H1 (cell line): Measurements from ENCODE around the gene MAGI1. TPM values are rescaled to one million over a fixed set of nuclear protein-coding genes. Genes with fewer than 3 reads are reported as not detected.

Source experiments
- CTCF ChIA-PET: fragments of 300-600 bp; sonication (Branson Sonifier 250); formaldehyde crosslinking; loops from one replicate; lab custom pipeline; 2021; ENCODE audit not compliant: partially characterized antibody; lab: Charles Lee
- POLR2A ChIA-PET: fragments of 300-600 bp; sonication (Branson Sonifier 250); formaldehyde crosslinking; loops from one replicate; lab custom pipeline; 2021; ENCODE audit warnings: inconsistent platforms; ENCODE audit not compliant: partially characterized antibody; lab: Charles Lee
- DNase-seq, 2 experiments: peaks; one replicate each; pipeline versions ENCODE4 v3.0.0 to v3.0.0-alpha.2; 2010 to 2022; ENCODE audit warnings: low spot score in 2 of 2, low read depth in 1 of 2, mixed read lengths in 1 of 2
- FAIRE-seq: peaks from 2 replicates; lab custom pipeline; 2011; peaks lifted over from hg19 to GRCh38; lab: Jason Lieb, UNC
- H2AFZ ChIP-seq: 2 replicates; pipeline ENCODE4 v1.8.1; 2012; ENCODE audit warnings: low read length, inconsistent platforms
- H2AK5ac ChIP-seq: 2 replicates; pipeline ENCODE4 v1.6.1; 2013; ENCODE audit warnings: low read depth, low read length
- H2BK120ac ChIP-seq: replicated peaks from 2 replicates; pipeline ENCODE3; 2013; ENCODE audit warnings: low read depth, low read length, inconsistent platforms
- H2BK12ac ChIP-seq: 2 replicates; pipeline ENCODE4 v1.6.1; 2013; ENCODE audit warnings: low read depth, low read length
- H2BK15ac ChIP-seq: 2 replicates; pipeline ENCODE4 v1.6.1; 2013; ENCODE audit warnings: low read length
- H2BK20ac ChIP-seq: 2 replicates; pipeline ENCODE4 v1.6.1; 2013; ENCODE audit warnings: low read length
- H2BK5ac ChIP-seq: 2 replicates; pipeline ENCODE4 v1.6.1; 2013; ENCODE audit warnings: low read depth, low read length
- H3K14ac ChIP-seq: 2 replicates; pipeline ENCODE4 v1.6.1; 2013; ENCODE audit warnings: inconsistent platforms; ENCODE audit not compliant: insufficient read length
- H3K18ac ChIP-seq: 2 replicates; pipeline ENCODE4 v1.6.1; 2013; ENCODE audit warnings: low read length; ENCODE audit errors: extremely low read depth
- H3K23ac ChIP-seq: 2 replicates; pipeline ENCODE4 v1.6.1; 2013; ENCODE audit warnings: inconsistent platforms; ENCODE audit not compliant: insufficient read length
- H3K23me2 ChIP-seq: 2 replicates; pipeline ENCODE4 v1.6.1; 2013; ENCODE audit warnings: low read depth, low read length
- H3K27ac ChIP-seq: 2 replicates; pipeline ENCODE4 v1.6.1; 2011; ENCODE audit warnings: low read depth, low read length, inconsistent platforms
- H3K27me3 ChIP-seq, 4 experiments: replicated peaks in 1 of 4; 1 replicate in 1 of 4; 2 replicates in 3 of 4; pipeline versions ENCODE4 v1.6.1 to v1.8.1; 2011 to 2013; ENCODE audit warnings: low read length in 3 of 4, mild to moderate bottlenecking in 3 of 4, inconsistent platforms in 2 of 4, mixed read lengths in 2 of 4, moderate library complexity in 1 of 4; ENCODE audit not compliant: control insufficient read depth in 3 of 4, insufficient read depth in 3 of 4; ENCODE audit errors: extremely low read depth in 1 of 4
- H3K36me3 ChIP-seq, 4 experiments: 2 replicates each; pipeline versions ENCODE4 v1.6.1 to v1.8.1; 2011 to 2013; ENCODE audit warnings: mild to moderate bottlenecking in 4 of 4, low read length in 3 of 4, moderate library complexity in 2 of 4, control low read depth in 1 of 4, inconsistent platforms in 1 of 4; ENCODE audit not compliant: insufficient read depth in 4 of 4, control insufficient read depth in 2 of 4
- H3K4ac ChIP-seq: replicated peaks from 2 replicates; pipeline ENCODE3; 2013; ENCODE audit warnings: low read length, low read depth, mixed read lengths, inconsistent platforms; ENCODE audit not compliant: insufficient read length
- H3K4me1 ChIP-seq, 4 experiments: replicated peaks in 1 of 4; 1 replicate in 1 of 4; 2 replicates in 3 of 4; pipeline versions ENCODE4 v1.6.1 to v1.8.1; 2011 to 2013; ENCODE audit warnings: low read length in 3 of 4, inconsistent platforms in 2 of 4, mixed read lengths in 1 of 4; ENCODE audit not compliant: insufficient read depth in 4 of 4, control insufficient read depth in 3 of 4
- H3K4me2 ChIP-seq, 2 experiments: 2 replicates each; pipeline versions ENCODE4 v1.6.1 to v1.8.1; 2011 to 2013; ENCODE audit warnings: low read depth in 2 of 2, low read length in 2 of 2, control low read depth in 1 of 2, inconsistent platforms in 1 of 2, mild to moderate bottlenecking in 1 of 2; ENCODE audit not compliant: insufficient read depth in 1 of 2
- H3K4me3 ChIP-seq, 4 experiments: fragments of 200-600, 300-600 bp in 1 of 4; sonication (generic), shearing (Covaris generic), sonication (Bioruptor Twin) in 1 of 4; 2 replicates each; pipeline versions ENCODE4 v1.5.1 to v1.8.1; 2011 to 2016; ENCODE audit warnings: low read length in 4 of 4, low read depth in 3 of 4, control low read depth in 2 of 4, inconsistent platforms in 2 of 4, mild to moderate bottlenecking in 2 of 4, mixed read lengths in 1 of 4, moderate library complexity in 1 of 4; ENCODE audit not compliant: insufficient read depth in 2 of 4; ENCODE audit errors: extremely low read depth in 1 of 4
- H3K56ac ChIP-seq: replicated peaks from 2 replicates; pipeline ENCODE3; 2013; ENCODE audit warnings: low read depth, mild to moderate bottlenecking, mixed read lengths, low read length, inconsistent platforms; ENCODE audit not compliant: insufficient read length
- H3K79me1 ChIP-seq: 2 replicates; pipeline ENCODE4 v1.6.1; 2013; ENCODE audit warnings: low read depth, low read length, control low read depth
- H3K79me2 ChIP-seq, 2 experiments: 2 replicates each; pipeline versions ENCODE4 v1.6.1 to v1.8.1; 2012 to 2013; ENCODE audit warnings: low read length in 2 of 2, mild to moderate bottlenecking in 2 of 2, inconsistent platforms in 1 of 2; ENCODE audit not compliant: insufficient read depth in 2 of 2, control insufficient read depth in 1 of 2
- H3K9ac ChIP-seq, 4 experiments: replicated peaks in 1 of 4; 1 replicate in 1 of 4; 2 replicates in 3 of 4; pipeline versions ENCODE4 v1.6.1 to v1.8.1; 2011 to 2013; ENCODE audit warnings: low read depth in 3 of 4, low read length in 3 of 4, control low read depth in 2 of 4, mild to moderate bottlenecking in 2 of 4, moderate library complexity in 2 of 4, inconsistent platforms in 1 of 4; ENCODE audit errors: extremely low read depth in 1 of 4
- H3K9me3 ChIP-seq, 2 experiments: 2 replicates each; pipeline versions ENCODE4 v1.6.1 to v1.8.1; 2012 to 2013; ENCODE audit warnings: mild to moderate bottlenecking in 2 of 2, moderate library complexity in 2 of 2, control low read depth in 1 of 2, inconsistent platforms in 1 of 2, low read depth in 1 of 2, low read length in 1 of 2, mixed read lengths in 1 of 2; ENCODE audit not compliant: insufficient read depth in 2 of 2
- H4K20me1 ChIP-seq, 2 experiments: replicated peaks in 1 of 2; 2 replicates each; pipeline versions ENCODE3 to v1.8.1; 2011 to 2013; ENCODE audit warnings: inconsistent platforms in 2 of 2, low read length in 2 of 2, mild to moderate bottlenecking in 1 of 2; ENCODE audit not compliant: insufficient read depth in 2 of 2, control insufficient read depth in 1 of 2
- H4K5ac ChIP-seq: 2 replicates; pipeline ENCODE4 v1.6.1; 2013; ENCODE audit warnings: low read length, low read depth, mixed read lengths, inconsistent platforms; ENCODE audit not compliant: insufficient read length
- H4K8ac ChIP-seq: 2 replicates; pipeline ENCODE4 v1.8.0; 2013; ENCODE audit warnings: mild to moderate bottlenecking, moderate library complexity, low read length, inconsistent platforms; ENCODE audit not compliant: insufficient read depth; ENCODE audit errors: extremely low read depth
- H4K91ac ChIP-seq: replicated peaks from 2 replicates; pipeline ENCODE3; 2013; ENCODE audit warnings: low read length, mixed read lengths, inconsistent platforms; ENCODE audit not compliant: insufficient read length
- CBX5 ChIP-seq: fragments of 300-800, 300-1000 bp; sonication (generic); IDR thresholded peaks from 2 replicates; pipeline ENCODE4 v1.7.1; 2016; ENCODE audit warnings: antibody characterized with exemption, low read length, low read depth
- JUND ChIP-seq: IDR thresholded peaks from 2 replicates; pipeline ENCODE4 v1.6.1; 2011; ENCODE audit warnings: mild to moderate bottlenecking, improper control_type of control experiment, low read length
- MAFK ChIP-seq: IDR thresholded peaks from 2 replicates; pipeline ENCODE4 v1.6.1; 2012; ENCODE audit warnings: low read depth, mild to moderate bottlenecking, improper control_type of control experiment, low read length
- POLR2A ChIP-seq, 2 experiments: IDR thresholded peaks; 1 replicate in 1 of 2; 2 replicates in 1 of 2; pipeline ENCODE4 v1.6.1; 2011; ENCODE audit warnings: low read depth in 2 of 2, low read length in 2 of 2, mild to moderate bottlenecking in 2 of 2; ENCODE audit errors: control extremely low read depth in 1 of 2
- SP4 ChIP-seq: IDR thresholded peaks from 2 replicates; pipeline ENCODE4 v1.6.1; 2012; ENCODE audit warnings: low read length, inconsistent platforms
- WGBS, 2 experiments: shearing (Covaris generic) in 1 of 2; methylation state at CpG; one replicate each; pipeline versions ENCODE4 v1.1.6 to v1.1.7; 2013 to 2015; ENCODE audit warnings: low lambda C conversion rate in 2 of 2, mixed read lengths in 2 of 2, inconsistent platforms in 1 of 2, low coverage in 1 of 2, missing lambda C conversion rate in 1 of 2; ENCODE audit not compliant: insufficient replicate concordance in 2 of 2, insufficient coverage in 1 of 2, insufficient read length in 1 of 2; ENCODE audit errors: extremely low coverage in 1 of 2, missing lambda C conversion rate in 1 of 2; 5-methylcytosine and 5-hydroxymethylcytosine counted together
- polyA plus RNA-seq, 7 experiments: library from polyadenylated mRNA; depleted of rRNA in 3 of 7; stranded (reverse) in 5 of 7; unstranded in 2 of 7; fragments of >200 nt in 5 of 7; fragments of 200-250 nt in 2 of 7; gene quantifications; 1 replicate in 5 of 7; 2 replicates in 1 of 7; 4 replicates in 1 of 7; pipeline versions ENCODE4 v1.2.1 to v1.2.3, GENCODE V29; 2011 to 2013; ENCODE audit warnings: missing spikeins in 2 of 7, mixed read lengths in 2 of 7
- total RNA-seq: library from RNA; stranded (reverse); fragmentation: NEBNext Ultra II Directional; extraction: Animal tissue kit (Norgen Biotek cat#: 25700); gene quantifications from 2 replicates; pipeline ENCODE4 v1.2.1, GENCODE V29; 2021
- TF ChIP-seq, protein P1 (sequence below): IDR thresholded peaks from 2 replicates; pipeline ENCODE4 v1.6.1; 2011; ENCODE audit warnings: low read length, improper control_type of control experiment

Gene MAGI1
- total and polyA plus RNA-seq, 2 of the 8 experiments (the other 6 are each of a cell fraction or from before 2014, with no cell fraction given) = 19.8 to 78.0 TPM

DNA sequence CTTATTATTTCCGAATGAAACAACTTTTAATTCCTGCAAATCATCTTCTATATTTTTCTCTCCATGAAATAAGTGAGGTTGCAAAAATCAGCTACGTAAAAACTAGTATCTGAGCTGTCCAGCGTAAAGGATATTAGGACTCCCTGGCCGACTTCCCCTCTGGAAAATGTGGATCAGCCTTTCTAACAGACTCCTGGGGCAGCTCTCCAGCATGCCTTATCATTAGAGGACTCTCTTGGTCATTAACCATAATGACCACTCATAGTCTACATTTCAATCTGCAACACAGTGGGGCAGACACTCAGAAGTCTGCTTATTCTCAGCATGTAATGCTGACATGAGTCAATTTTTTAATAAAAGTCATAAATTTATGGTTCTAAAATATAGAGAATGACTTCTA lies 130.1 kb downstream of the MAGI1 start:
- no peak overlapping the region for H2BK12ac ChIP-seq
- H3K14ac ChIP-seq = no peak overlapping the region
- H4K8ac ChIP-seq = no peak overlapping the region
- H3K23ac ChIP-seq = no peak overlapping the region
- H2BK15ac ChIP-seq = no peak overlapping the region
- H3K27ac ChIP-seq = no peak overlapping the region
- no peak overlapping the region for H3K56ac ChIP-seq
- DNase-seq = no peak
- H3K27me3 ChIP-seq = no peaks in the 10 kb centered on the region
- H3K23me2 ChIP-seq = no peaks in the 10 kb centered on the region
- no peak overlapping the region for H3K18ac ChIP-seq
- no peak overlapping the region for H3K9ac ChIP-seq
- H3K36me3 ChIP-seq = no peaks in the 10 kb centered on the region
- peaks cover 0 to 6% (median 0%) of the 10 kb centered on the region in 4 experiments; a peak in 2 of 7 replicates for H3K4me1 ChIP-seq
- no peak overlapping the region for H2AFZ ChIP-seq
- H3K79me1 ChIP-seq = peaks cover 4% of the 10 kb centered on the region; the same call in 1 of the 2 replicates
- CTCF ChIA-PET = interaction anchor here (1.3 to 1.7 kb wide), 3 partner anchors 16 to 65 kb away, joined by 3 to 6 read pairs (median 5); no protein-coding TSS in a partner anchor
- H3K79me2 ChIP-seq = peaks cover 0 to 71% of the 10 kb centered on the region in 2 experiments
- H2BK5ac ChIP-seq = no peak overlapping the region
- H3K4ac ChIP-seq = no peak overlapping the region
- peaks cover 1 to 2% of the 10 kb centered on the region in 2 experiments for H4K20me1 ChIP-seq
- H4K91ac ChIP-seq = no peak overlapping the region
- H2AK5ac ChIP-seq = no peak overlapping the region
- no peak overlapping the region for H3K4me2 ChIP-seq
- POLR2A ChIA-PET = no interaction called here
- 91% methylated on average over 4 of the region's 4 CpGs; no CpG with 5 or more reads in 1 of the 2 experiments for WGBS, 2 experiments
- TF ChIP-seq MAFK = no peak
- TF ChIP-seq, protein P1, sequence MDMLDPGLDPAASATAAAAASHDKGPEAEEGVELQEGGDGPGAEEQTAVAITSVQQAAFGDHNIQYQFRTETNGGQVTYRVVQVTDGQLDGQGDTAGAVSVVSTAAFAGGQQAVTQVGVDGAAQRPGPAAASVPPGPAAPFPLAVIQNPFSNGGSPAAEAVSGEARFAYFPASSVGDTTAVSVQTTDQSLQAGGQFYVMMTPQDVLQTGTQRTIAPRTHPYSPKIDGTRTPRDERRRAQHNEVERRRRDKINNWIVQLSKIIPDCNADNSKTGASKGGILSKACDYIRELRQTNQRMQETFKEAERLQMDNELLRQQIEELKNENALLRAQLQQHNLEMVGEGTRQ = no peak
- no peak for TF ChIP-seq CBX5
- TF ChIP-seq SP4 = no peak
- no peak for TF ChIP-seq JUND
- TF ChIP-seq POLR2A (IDR thresholded peaks at IDR 0.05; ENCODE audit: control extremely low read depth in 1 of 2, low read depth in 2 of 2, low read length in 2 of 2) = no peak
- no peaks in the 10 kb centered on the region for H3K9me3 ChIP-seq
- no peak overlapping the region for H2BK20ac ChIP-seq
- no peak overlapping the region for H4K5ac ChIP-seq
- no peak for FAIRE-seq
- H3K4me3 ChIP-seq = no peak overlapping the region
- no peak overlapping the region for H2BK120ac ChIP-seq
